GM19351 (cell line): Measurements from ENCODE around the gene CTNNA1.
"Not testable (repeated sequence)": the region's sequence is repeated elsewhere in the genome, so short reads cannot be mapped to it uniquely, and the experiment has no call there.

Experiments used
- ATAC-seq: cut with Tn5 transposase; IDR thresholded peaks from one replicate; pipeline ENCODE4 v1.9.1; 2021; ENCODE audit warnings: mild to moderate bottlenecking, moderate library complexity; ENCODE audit not compliant: unreplicated experiment

CTNNA1 gene, protein sequence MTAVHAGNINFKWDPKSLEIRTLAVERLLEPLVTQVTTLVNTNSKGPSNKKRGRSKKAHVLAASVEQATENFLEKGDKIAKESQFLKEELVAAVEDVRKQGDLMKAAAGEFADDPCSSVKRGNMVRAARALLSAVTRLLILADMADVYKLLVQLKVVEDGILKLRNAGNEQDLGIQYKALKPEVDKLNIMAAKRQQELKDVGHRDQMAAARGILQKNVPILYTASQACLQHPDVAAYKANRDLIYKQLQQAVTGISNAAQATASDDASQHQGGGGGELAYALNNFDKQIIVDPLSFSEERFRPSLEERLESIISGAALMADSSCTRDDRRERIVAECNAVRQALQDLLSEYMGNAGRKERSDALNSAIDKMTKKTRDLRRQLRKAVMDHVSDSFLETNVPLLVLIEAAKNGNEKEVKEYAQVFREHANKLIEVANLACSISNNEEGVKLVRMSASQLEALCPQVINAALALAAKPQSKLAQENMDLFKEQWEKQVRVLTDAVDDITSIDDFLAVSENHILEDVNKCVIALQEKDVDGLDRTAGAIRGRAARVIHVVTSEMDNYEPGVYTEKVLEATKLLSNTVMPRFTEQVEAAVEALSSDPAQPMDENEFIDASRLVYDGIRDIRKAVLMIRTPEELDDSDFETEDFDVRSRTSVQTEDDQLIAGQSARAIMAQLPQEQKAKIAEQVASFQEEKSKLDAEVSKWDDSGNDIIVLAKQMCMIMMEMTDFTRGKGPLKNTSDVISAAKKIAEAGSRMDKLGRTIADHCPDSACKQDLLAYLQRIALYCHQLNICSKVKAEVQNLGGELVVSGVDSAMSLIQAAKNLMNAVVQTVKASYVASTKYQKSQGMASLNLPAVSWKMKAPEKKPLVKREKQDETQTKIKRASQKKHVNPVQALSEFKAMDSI

DNA sequence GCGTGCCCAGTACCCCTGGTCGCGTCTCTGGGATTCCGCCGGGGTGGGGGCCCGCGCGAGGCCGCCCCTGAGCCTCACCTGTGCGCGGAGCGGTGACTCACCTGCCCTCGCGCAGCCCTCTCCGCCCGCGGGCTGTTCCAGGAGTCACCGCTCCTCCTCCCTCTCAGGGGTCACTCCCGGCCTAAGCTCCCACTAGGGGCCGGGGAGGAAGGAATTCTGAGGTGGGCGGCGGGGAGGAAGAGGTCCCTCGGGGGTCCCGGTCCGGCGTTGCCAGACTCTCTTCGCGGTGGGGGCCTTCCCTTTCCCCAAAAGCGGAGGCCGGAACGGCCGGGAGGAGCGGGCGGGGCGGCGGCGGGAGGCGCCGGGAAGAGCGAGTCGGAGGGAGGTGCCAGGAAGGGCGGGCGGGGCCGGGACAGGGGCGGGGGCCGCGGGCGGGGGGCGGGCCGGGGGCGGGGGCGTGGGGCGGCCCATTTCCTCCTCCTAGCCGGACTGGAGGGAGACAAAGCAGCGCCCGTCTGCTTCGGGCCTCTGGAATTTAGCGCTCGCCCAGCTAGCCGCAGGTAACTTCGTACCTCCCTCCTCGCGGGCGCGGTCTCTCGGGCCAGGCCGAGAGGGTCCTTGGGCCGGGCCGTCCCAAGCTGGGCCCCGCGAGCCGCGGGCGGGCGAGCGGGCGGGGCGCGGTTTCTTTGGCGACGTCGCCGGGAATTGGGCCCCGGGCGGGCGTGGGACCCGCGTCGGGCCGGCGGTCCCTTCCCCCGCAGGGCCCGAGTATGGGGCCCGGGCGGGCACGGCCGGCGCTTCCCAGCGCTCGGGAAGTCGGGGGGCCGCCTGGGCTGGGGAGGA lies at the start of gene CTNNA1:
Gene CTNNA1 (plus strand): TSS at position 475 of the 843 bp plus-strand sequence. CDS start 28,500 bp downstream, outside the sequence.
- no peak for ATAC-seq

GRCh38 chr5:138703777-138704176 lies 49.4 kb upstream of the CTNNA1 start:
- not testable (repeated sequence) for ATAC-seq

GRCh38 chr5:138705007-138705406 lies 48.2 kb upstream of the CTNNA1 start:
- no peak for ATAC-seq

DNA sequence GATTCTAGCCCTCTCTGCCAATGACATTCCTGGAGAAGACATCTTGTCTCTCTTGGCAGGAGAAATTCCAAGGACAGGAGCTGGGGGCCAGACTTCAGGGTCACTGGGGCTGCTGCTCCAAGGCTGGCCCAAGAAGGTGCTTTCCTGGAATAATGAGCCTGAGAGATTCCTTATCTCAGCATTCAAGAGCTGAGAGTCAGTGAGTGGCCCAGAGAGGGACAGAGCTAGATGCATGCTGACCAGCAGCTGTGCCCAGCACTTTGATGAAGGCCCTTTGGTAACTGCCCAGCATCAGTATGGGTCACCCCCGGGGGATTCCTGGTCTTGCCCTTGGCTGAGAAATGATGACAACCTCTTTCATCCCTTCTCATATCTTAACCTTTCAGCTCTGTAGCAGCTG lies 47.7 kb upstream of the CTNNA1 start:
- no peak for ATAC-seq

DNA sequence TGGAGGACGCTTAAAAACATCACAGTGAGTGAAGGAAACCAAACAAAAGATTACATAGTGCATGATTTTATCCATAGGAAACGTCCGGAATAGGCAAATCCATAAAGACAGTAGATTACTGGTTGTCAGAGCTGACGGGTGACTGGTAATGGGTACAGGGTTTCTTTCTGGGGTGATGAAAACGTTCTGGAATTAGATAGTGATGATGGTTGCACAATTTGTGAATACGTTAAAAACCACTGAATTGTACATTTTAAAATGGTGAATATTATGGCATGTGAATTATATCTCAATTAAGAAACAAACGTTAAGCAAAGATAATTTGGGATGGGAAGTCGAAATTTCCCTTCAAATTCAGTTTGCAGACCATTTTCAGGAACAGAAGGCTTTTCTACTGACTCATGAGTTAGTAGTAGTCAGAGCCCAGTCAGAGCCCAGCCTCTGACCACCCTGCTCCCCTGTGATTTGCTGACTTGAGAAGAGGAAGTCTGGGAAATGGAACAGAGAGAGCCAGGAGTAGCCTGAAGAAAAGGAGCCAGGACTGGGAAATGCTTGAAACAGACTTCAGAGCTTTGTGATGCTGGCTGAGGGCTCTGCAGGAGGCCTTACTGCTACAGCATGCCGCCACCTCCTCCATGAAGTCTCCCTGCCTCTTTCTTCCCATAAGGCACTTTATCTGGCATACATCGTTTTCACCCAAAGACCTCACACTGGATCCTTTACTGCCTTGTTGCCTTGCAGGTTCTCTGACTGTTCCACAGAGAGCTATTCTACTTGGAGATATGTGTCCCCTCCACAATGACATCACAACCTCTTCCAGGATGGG lies 46.4 kb upstream of the CTNNA1 start:
- ATAC-seq = no peak

GRCh38 chr5:138708791-138709190 lies 44.4 kb upstream of the CTNNA1 start:
- ATAC-seq = no peak

GRCh38 chr5:138709202-138709601 lies 44.0 kb upstream of the CTNNA1 start:
- no peak for ATAC-seq

- ATAC-seq = no peak
These were observed 42.1 kb upstream of the CTNNA1 start for GRCh38 chr5:138711087-138711486.

- no peak for ATAC-seq
These were observed 41.4 kb upstream of the CTNNA1 start for GRCh38 chr5:138711811-138712210.

GRCh38 chr5:138712324-138712723 lies 40.9 kb upstream of the CTNNA1 start:
- ATAC-seq = no peak

DNA sequence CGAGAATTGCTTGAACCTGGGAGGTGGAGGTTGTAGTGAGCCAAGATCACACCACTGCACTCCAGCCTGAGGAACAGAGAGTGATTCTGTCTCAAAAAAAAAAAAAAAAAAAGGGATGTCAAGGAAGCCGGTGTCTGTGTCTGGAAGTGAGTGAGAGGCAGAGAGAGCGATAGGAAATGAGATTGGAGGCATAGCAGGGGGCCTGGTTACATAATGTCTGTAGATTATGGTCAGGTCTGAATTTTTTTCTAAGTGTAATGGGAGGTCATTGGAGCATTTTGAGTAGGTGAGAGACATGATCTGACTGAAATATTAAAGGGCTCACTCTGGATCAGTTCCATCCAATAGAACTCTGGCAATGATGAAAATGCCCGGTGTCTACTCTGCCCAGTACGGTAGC lies 40.4 kb upstream of the CTNNA1 start:
- ATAC-seq = no peak

DNA sequence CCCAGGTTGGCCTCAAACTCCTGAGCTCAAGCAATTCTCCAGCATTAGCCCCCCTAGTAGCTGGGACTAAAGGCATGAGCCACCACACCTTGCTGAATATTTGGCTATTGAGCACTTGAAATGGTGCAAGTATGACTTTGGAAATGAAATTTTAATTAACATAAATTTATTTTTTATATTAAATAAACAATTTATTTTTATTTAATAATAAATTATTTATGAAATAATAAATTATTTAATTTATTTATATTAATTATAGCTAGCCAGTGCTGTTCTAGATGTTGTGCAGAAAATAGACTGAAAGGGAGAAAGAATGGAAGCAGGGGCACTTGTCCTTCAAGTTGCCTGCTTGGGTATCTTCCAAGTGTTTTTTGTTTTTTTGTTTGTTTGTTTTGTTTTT lies 40.0 kb upstream of the CTNNA1 start:
- no peak for ATAC-seq

- ATAC-seq = no peak
These were observed 38.5 kb upstream of the CTNNA1 start for GRCh38 chr5:138714694-138715093.

DNA sequence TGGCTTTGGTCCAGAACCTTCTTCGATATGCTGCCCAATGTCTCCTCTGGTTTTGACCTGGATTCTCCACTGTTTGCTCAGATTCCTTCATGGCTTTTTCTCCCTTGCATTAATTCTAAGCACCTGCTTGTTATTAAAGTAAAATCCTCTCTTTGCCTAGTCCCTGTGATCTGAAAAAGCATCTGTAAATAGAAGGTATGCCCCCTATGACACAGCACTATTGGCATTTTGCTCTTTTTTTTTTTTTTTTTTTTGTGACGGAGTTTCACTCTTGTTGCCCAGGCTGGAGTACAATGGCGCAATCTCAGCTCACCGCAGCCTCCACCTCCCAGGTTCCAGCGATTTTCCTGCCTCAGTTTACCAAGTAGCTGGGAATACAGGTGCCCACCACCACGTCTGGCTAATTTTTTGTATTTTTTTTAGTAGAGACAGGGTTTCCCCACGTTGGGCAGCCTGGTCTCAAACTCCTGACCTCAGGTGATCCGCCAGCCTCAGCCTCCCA lies 37.2 kb upstream of the CTNNA1 start:
- ATAC-seq = not testable (repeated sequence)

GRCh38 chr5:138716456-138716924 lies 36.7 kb upstream of the CTNNA1 start:
- no peak for ATAC-seq

DNA sequence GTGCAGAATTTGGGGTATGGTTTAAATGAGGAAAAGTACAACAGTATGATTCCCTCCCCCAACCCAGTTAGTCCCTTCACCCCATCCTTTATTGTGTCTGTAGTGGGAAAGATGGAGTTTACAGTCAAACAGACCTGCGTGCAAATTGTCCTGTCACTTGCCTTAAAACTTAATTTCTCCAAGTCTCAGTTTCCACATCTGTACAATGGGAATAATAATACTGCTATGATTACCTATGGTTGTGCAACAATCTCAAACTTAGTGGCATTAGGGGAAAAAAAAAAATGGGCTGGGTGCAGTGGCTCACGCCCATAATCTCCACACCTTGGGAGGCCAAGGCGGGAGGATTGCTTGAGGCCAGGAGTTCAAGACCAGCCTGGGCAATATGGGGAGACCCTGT lies 35.8 kb upstream of the CTNNA1 start:
- no peak for ATAC-seq

- ATAC-seq = no peak
These were observed 33.4 kb upstream of the CTNNA1 start for GRCh38 chr5:138719811-138720210.

DNA sequence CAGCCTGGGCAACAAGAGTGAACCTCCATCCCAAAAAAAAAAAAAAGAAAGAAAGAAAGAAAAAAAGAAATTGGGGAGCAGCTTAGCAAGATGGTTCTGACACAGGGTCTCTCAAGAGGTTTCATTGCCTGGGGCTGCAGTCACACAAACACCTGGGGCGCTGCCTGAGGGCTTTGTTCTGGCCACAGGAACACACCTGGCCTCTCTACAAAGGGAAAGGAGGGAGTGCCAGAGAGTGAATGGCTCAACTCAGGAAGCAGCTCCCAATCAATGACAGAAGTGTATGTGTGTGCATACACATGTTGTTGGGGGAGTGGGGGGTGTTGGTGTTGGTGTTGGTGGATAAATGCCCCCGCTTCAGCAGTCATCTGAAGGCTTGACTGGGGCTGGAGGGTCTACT lies 32.4 kb upstream of the CTNNA1 start:
- no peak for ATAC-seq

DNA sequence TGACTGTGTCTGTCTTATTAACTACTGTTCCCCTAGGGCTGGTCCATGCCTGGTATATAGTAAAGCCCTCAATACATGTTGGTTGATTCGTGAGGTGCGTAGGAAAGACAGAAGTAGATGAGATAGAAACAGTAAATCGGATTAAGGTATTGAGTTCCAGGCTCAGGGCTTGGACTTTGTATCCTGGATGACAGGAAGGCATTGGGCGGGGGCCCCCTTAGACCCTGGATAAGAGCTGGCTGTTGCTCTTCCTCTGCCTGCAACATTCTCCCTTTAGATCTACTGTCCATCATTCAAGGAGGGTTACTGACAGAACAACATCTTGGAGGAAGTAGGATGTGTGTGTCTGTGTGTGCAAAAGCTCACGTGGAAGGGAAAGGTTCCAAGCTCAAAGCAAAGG lies 31.2 kb upstream of the CTNNA1 start:
- no peak for ATAC-seq
